Kidney (tissue), 14 donors: Measurements from ENCODE around the gene CCDC68. TPM values are rescaled to one million over a fixed set of nuclear protein-coding genes. Genes with fewer than 3 reads are reported as not detected.

Experiments
- DNase-seq, 5 donors: peaks; one replicate each; pipeline ENCODE4 v3.0.0-alpha.2; 2013 to 2020
- FAIRE-seq: peaks from 2 replicates; lab custom pipeline; 2012; peaks lifted over from hg19 to GRCh38; lab: Jason Lieb, UNC
- H3K27ac ChIP-seq, 2 donors: one replicate each; pipeline ENCODE4 v1.7.0; 2013; ENCODE audit warnings: low read depth in 2 of 2, low read length in 2 of 2, inconsistent platforms in 1 of 2
- H3K27me3 ChIP-seq: one replicate; pipeline ENCODE4 v1.7.1; 2013; ENCODE audit warnings: low read length, inconsistent platforms; ENCODE audit not compliant: control insufficient read depth, insufficient read depth
- H3K36me3 ChIP-seq, 3 donors: one replicate each; pipeline versions ENCODE4 v1.7.0 to v1.7.1; 2013; ENCODE audit warnings: low read length in 3 of 3, control low read depth in 1 of 3, inconsistent platforms in 1 of 3; ENCODE audit not compliant: insufficient read depth in 3 of 3, control insufficient read depth in 2 of 3
- H3K4me1 ChIP-seq, 3 donors: one replicate each; pipeline versions ENCODE4 v1.7.0 to v1.7.1; 2013; ENCODE audit warnings: low read length in 3 of 3, inconsistent platforms in 1 of 3, low read depth in 1 of 3; ENCODE audit not compliant: control insufficient read depth in 2 of 3, insufficient read depth in 2 of 3
- H3K4me3 ChIP-seq, 3 donors: one replicate each; pipeline versions ENCODE4 v1.7.0 to v1.8.1; 2013; ENCODE audit warnings: low read length in 3 of 3, control low read depth in 1 of 3, inconsistent platforms in 1 of 3
- H3K9ac ChIP-seq, 3 donors: one replicate each; pipeline versions ENCODE4 v1.7.0 to v1.7.1; 2013; ENCODE audit warnings: low read length in 3 of 3, control low read depth in 1 of 3, inconsistent platforms in 1 of 3
- H3K9me3 ChIP-seq, 3 donors: one replicate each; pipeline versions ENCODE4 v1.7.0 to v1.7.1; 2013; ENCODE audit warnings: low read length in 3 of 3, control low read depth in 1 of 3, inconsistent platforms in 1 of 3; ENCODE audit not compliant: control insufficient read depth in 2 of 3, insufficient read depth in 1 of 3
- intact Hi-C: fragments of 100-400 bp; cut with DNase I; formaldehyde crosslinking; loops from one replicate; pipeline ENCODE4 v1.11.1; 2022
- polyA plus RNA-seq: library from polyadenylated mRNA; stranded (reverse); fragments of 350-450 nt; fragmentation: Illumina TruSeq; extraction: RNeasy Lipid Tissue Mini Kit (QIAGEN cat#74804); gene quantifications from one replicate; pipeline ENCODE4 v1.2.3, GENCODE V29; 2014; ENCODE audit warnings: low read depth, low replicate concordance; ENCODE audit not compliant: insufficient read depth
- total RNA-seq: library from RNA; stranded (reverse); fragmentation: NEBNext Ultra II Directional; extraction: Animal tissue kit (Norgen Biotek cat#: 25700); gene quantifications from one replicate; pipeline ENCODE4 v1.2.1, GENCODE V29; 2021
- TF ChIP-seq, protein P1 (sequence below): IDR thresholded peaks from 3 replicates; pipeline ENCODE4 v1.5.1; 2012; ENCODE audit warnings: mild to moderate bottlenecking, moderate library complexity, borderline replicate concordance; ENCODE audit not compliant: insufficient read depth; ENCODE audit errors: extremely low read depth
- donor health status: control.
- donor health status: control.
- donor health status: control.
- donor health status: control.
- donor health status: control.
- donor health status: DM: yes; HTN: yes; CAD: no.
- donor health status: Normal renal cell carcinoma (clear cell type).

CCDC68 gene
- total and polyA plus RNA-seq, 2 donors from 2014 or later = 2.6 to 6.1 TPM

DNA sequence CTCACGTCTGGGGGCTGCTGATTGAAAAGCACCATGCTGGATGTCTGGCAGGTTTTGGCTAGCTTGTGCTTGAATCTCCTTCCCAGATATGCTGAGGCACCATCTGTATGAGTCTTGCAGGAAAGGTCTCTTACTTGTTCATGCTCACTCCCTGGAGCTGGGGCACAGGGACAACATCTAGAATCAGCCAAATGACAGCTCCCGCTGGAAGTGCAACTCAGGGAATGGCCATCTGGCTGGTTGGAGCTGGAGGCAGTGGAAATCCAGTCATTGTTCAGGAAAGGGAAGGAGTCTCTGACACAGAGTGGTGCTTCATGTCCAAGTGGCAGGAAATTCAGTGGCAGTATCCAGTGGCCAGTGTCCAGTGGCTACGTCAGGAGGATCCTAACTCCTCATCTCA lies 9.7 kb downstream of the CCDC68 start:
- Histone ChIP-seq H3K4me1 (no peaks in the 10 kb centered on the region), H3K9me3 (no peaks in the 10 kb centered on the region), H3K36me3 (no peaks in the 10 kb centered on the region), H3K27ac (no peak overlapping the region), H3K9ac (no peak overlapping the region), H3K27me3 (no peaks in the 10 kb centered on the region), H3K4me3 (no peak overlapping the region)
- intact Hi-C loops = no loop called here
- TF ChIP-seq, protein P1, sequence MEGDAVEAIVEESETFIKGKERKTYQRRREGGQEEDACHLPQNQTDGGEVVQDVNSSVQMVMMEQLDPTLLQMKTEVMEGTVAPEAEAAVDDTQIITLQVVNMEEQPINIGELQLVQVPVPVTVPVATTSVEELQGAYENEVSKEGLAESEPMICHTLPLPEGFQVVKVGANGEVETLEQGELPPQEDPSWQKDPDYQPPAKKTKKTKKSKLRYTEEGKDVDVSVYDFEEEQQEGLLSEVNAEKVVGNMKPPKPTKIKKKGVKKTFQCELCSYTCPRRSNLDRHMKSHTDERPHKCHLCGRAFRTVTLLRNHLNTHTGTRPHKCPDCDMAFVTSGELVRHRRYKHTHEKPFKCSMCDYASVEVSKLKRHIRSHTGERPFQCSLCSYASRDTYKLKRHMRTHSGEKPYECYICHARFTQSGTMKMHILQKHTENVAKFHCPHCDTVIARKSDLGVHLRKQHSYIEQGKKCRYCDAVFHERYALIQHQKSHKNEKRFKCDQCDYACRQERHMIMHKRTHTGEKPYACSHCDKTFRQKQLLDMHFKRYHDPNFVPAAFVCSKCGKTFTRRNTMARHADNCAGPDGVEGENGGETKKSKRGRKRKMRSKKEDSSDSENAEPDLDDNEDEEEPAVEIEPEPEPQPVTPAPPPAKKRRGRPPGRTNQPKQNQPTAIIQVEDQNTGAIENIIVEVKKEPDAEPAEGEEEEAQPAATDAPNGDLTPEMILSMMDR = no peak
- DNase-seq (no peak), FAIRE-seq (no peak)

DNA sequence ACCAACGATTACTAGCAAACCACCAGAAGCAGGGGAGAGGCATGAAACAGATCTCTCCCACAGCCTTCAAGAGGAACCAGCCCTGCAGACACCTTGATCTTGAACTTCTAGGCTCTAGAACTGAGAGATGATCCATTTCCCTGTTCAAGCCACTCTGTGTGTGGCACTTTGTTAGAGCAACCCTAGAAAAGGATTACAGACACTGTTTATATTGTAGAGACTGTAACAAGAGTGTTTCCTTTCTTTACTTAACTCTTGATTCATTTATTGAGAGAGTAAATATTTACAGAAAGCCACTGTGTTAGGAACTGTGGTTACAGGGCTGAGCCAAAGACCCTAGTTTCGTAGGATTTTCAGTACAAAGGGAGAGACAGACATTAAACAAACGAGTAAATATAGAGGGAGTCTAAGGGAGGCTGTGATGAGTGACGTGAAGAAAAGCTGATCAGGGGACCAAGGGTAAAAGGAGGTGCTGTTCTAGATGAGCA lies 10.9 kb downstream of the CCDC68 start:
- Histone ChIP-seq H3K36me3 (no peaks in the 10 kb centered on the region), H3K9me3 (no peaks in the 10 kb centered on the region), H3K4me1 (no peaks in the 10 kb centered on the region), H3K9ac (no peak overlapping the region), H3K27ac (no peak overlapping the region), H3K27me3 (no peaks in the 10 kb centered on the region), H3K4me3 (no peak overlapping the region)
- TF ChIP-seq, protein P1 = no peak
- FAIRE-seq (no peak), DNase-seq (peak in 1 of 5 donors; percentile 29)
- intact Hi-C loops = no loop called here

DNA sequence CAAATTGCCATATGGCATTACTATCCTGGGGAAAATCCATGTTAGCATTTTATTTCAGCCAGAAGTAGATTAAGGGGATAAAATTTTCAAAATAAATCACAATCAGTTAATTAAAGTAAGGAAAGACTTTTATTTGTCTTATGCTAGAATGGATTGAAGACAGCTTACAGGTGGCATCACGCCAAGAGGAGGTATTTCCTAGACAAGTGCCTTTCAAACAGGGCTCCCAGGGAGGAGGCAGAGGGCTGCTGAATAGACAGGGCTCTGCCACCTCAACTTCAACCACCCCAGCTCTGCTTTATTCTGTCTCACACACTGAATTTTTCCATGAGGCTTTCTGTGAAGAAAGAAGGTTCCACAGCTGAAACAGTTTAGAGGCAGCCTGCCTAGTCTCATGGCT lies 12.2 kb downstream of the CCDC68 start:
- intact Hi-C loops = no loop called here
- Histone ChIP-seq H3K27me3 (no peaks in the 10 kb centered on the region), H3K9me3 (no peaks in the 10 kb centered on the region), H3K36me3 (no peaks in the 10 kb centered on the region), H3K4me3 (no peak overlapping the region), H3K27ac (no peak overlapping the region), H3K4me1 (no peaks in the 10 kb centered on the region), H3K9ac (no peak overlapping the region)
- no peak for FAIRE-seq
- no peak for DNase-seq
- TF ChIP-seq, protein P1 = no peak

DNA sequence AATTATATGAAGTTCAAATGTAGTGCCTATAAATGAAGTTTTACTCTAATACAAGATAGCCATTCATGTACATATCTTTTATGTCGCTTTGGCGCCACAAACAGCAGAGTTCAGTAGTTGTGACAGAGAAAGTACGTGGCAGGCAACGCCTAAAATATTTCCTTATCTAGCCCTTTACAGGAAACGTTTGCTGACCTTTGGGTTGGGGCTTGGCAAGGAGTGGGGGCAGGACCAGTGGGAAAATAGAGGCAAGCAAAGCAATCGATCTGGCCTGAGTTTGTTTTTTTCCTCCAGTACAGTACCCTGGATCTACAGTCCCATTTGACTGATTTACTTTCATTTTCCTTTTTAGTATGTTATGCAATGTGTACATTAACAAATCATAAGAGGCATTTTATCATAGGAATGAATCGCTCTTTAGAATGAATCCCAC lies 13.1 kb downstream of the CCDC68 start:
- FAIRE-seq = no peak
- TF ChIP-seq, protein P1 = no peak
- Histone ChIP-seq H3K4me1 (no peaks in the 10 kb centered on the region), H3K9ac (peak overlapping the region in 1 of 3 donors; percentile 1), H3K27me3 (no peaks in the 10 kb centered on the region), H3K4me3 (peak overlapping the region; percentile 26 to 68 (median 48)), H3K9me3 (no peaks in the 10 kb centered on the region), H3K36me3 (no peaks in the 10 kb centered on the region), H3K27ac (no peak overlapping the region)
- intact Hi-C loops = no loop called here
- peak in 1 of 5 donors; percentile 39 for DNase-seq
